ENCODE measurements around the gene MTOR. TPM values are rescaled to one million over a fixed set of nuclear protein-coding genes. Genes with fewer than 3 reads are reported as not detected.

MTOR gene
- polyA plus RNA-seq, 1 of the 3 experiments (the other 2 are of a cell fraction), result 20.9 TPM

GRCh38 chr1:11071463-11072215, 190.7 kb downstream of the MTOR start:
- Histone ChIP-seq H3K27ac (ENCODE audit: low read depth in 2 of 2, low read length in 1 of 2) (no peak overlapping the region), H3F3A (replicated peaks; ENCODE audit: insufficient read depth) (no peaks in the 10 kb centered on the region), H3K4me3 (ENCODE audit: low read depth in 2 of 2, low read length in 1 of 2) (no peak overlapping the region), H2AFZ (ENCODE audit: low read depth) (no peak overlapping the region), H3K9me2 (no peaks in the 10 kb centered on the region), H3K9me3 (no peaks in the 10 kb centered on the region), H4K20me1 (ENCODE audit: insufficient read depth) (no peaks in the 10 kb centered on the region), H3K4me2 (no peak overlapping the region), H3K4me1 (ENCODE audit: control insufficient read depth in 1 of 2, insufficient read depth in 2 of 2, low read depth in 1 of 2, low read length in 1 of 2) (no peaks in the 10 kb centered on the region), H3K79me2 (ENCODE audit: insufficient read depth) (no peaks in the 10 kb centered on the region), H3K27me3 (ENCODE audit: insufficient read depth) (no peaks in the 10 kb centered on the region), H3K36me3 (replicated peaks in 1 of 2; ENCODE audit: control insufficient read depth in 1 of 2, insufficient read depth in 2 of 2, low read length in 1 of 2) (peaks cover 54 to 55% of the 10 kb centered on the region in 2 experiments), H3K9ac (no peak overlapping the region)
- WGBS (ENCODE audit: low lambda C conversion rate), result 82% methylated on average over 12 of the region's 15 CpGs
- POLR2A ChIA-PET, result interaction anchor here (1.0 kb wide), 1 partner anchor 27 kb away, joined by 3 read pairs; no protein-coding TSS in a partner anchor
- TF ChIP-seq CTCF (IDR thresholded peaks at IDR 0.05) (no peak), REST (IDR thresholded peaks at IDR 0.05; ENCODE audit: low read depth, low read length) (no peak), RFX5 (IDR thresholded peaks at IDR 0.05; ENCODE audit: low read length) (no peak), FOXJ3 (CRISPR knock-in tag; IDR thresholded peaks at IDR 0.05) (no peak), FOSL2 (IDR thresholded peaks at IDR 0.05; ENCODE audit: borderline replicate concordance, low read depth) (no peak), TEAD4 (IDR thresholded peaks at IDR 0.05; ENCODE audit: borderline replicate concordance, insufficient read depth) (no peak), EP300 (IDR thresholded peaks at IDR 0.05; ENCODE audit: borderline replicate concordance in 1 of 2, low read depth in 1 of 2, low read length in 1 of 2) (no peak), FOXM1 (IDR thresholded peaks at IDR 0.05; ENCODE audit: low read depth) (no peak)
- TF ChIP-seq, protein P1, sequence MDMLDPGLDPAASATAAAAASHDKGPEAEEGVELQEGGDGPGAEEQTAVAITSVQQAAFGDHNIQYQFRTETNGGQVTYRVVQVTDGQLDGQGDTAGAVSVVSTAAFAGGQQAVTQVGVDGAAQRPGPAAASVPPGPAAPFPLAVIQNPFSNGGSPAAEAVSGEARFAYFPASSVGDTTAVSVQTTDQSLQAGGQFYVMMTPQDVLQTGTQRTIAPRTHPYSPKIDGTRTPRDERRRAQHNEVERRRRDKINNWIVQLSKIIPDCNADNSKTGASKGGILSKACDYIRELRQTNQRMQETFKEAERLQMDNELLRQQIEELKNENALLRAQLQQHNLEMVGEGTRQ (IDR thresholded peaks at IDR 0.05; ENCODE audit: borderline replicate concordance, low read depth, low read length), result no peak
- TF ChIP-seq, protein P2, sequence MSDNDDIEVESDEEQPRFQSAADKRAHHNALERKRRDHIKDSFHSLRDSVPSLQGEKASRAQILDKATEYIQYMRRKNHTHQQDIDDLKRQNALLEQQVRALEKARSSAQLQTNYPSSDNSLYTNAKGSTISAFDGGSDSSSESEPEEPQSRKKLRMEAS (IDR thresholded peaks at IDR 0.05; ENCODE audit: low read depth), result no peak
- TF ChIP-seq, protein P3, sequence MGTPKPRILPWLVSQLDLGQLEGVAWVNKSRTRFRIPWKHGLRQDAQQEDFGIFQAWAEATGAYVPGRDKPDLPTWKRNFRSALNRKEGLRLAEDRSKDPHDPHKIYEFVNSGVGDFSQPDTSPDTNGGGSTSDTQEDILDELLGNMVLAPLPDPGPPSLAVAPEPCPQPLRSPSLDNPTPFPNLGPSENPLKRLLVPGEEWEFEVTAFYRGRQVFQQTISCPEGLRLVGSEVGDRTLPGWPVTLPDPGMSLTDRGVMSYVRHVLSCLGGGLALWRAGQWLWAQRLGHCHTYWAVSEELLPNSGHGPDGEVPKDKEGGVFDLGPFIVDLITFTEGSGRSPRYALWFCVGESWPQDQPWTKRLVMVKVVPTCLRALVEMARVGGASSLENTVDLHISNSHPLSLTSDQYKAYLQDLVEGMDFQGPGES (IDR thresholded peaks at IDR 0.05; ENCODE audit: low read depth, low read length), result no peak
- TF ChIP-seq, protein P4, sequence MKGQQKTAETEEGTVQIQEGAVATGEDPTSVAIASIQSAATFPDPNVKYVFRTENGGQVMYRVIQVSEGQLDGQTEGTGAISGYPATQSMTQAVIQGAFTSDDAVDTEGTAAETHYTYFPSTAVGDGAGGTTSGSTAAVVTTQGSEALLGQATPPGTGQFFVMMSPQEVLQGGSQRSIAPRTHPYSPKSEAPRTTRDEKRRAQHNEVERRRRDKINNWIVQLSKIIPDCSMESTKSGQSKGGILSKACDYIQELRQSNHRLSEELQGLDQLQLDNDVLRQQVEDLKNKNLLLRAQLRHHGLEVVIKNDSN (IDR thresholded peaks at IDR 0.05; ENCODE audit: borderline replicate concordance, low read depth), result no peak
- DNase-seq, result no peak
- CTCF ChIA-PET, result interaction anchor here (1.4 to 2.2 kb wide), 3 partner anchors 10 to 34 kb away, joined by 4 to 10 read pairs (median 9); partner anchors contain the start of gene SRM
